Uterus (tissue), 2 donors: ENCODE data around the gene RASL10B.

Source experiments
- CTCF ChIP-seq, 4 experiments: fragments of 200-600 bp in 2 of 4; fragments of 450-650 bp in 2 of 4; sonication (generic) in 2 of 4; IDR thresholded peaks; one replicate each; pipeline ENCODE4 v1.5.1; 2016 to 2019; ENCODE audit warnings: antibody characterized with exemption in 4 of 4, mild to moderate bottlenecking in 2 of 4, moderate library complexity in 1 of 4
- POLR2A ChIP-seq, 2 donors: fragments of 450-650 bp; IDR thresholded peaks; one replicate each; pipeline ENCODE4 v1.6.1; 2016; ENCODE audit warnings: antibody characterized with exemption in 2 of 2, mild to moderate bottlenecking in 1 of 2, moderate library complexity in 1 of 2

- TF ChIP-seq CTCF (IDR thresholded peaks at IDR 0.05) (no peak), POLR2A (IDR thresholded peaks at IDR 0.05) (no peak)
Measured at GRCh38 chr17:35716897-35717465, 14.5 kb upstream of the RASL10B start.
